ENCODE measurements around the gene RAPGEFL1.

- TF ChIP-seq POLR2AphosphoS5 (IDR thresholded peaks at IDR 0.05; ENCODE audit: low read depth, low read length) (no peak), REST (IDR thresholded peaks at IDR 0.05; ENCODE audit: insufficient read depth in 1 of 2, low read depth in 2 of 2, low read length in 2 of 2) (no peak), FOXP2 (optimal IDR thresholded peaks at IDR 0.05; ENCODE audit: borderline replicate concordance, extremely low read depth, extremely low read length, insufficient read depth) (no peak)
Measured at GRCh38 chr17:40178660-40179059, 1.4 kb downstream of the RAPGEFL1 start.

All from PFSK-1 (cell line).